Left lobe of liver (tissue), 2 donors: ENCODE data around the gene GAL3ST3. TPM values are rescaled to one million over a fixed set of nuclear protein-coding genes. Genes with fewer than 3 reads are reported as not detected.
"Not testable (repeated sequence)": the region's sequence is repeated elsewhere in the genome, so short reads cannot be mapped to it uniquely, and the experiment has no call there.

Experiments used
- ATAC-seq: fragments of 200-7000 bp; cut with Tn5 transposase; one replicate; pipeline ENCODE4 v1.9.1; 2020; ENCODE audit warnings: mild to moderate bottlenecking, moderate library complexity
- DNase-seq: peaks from one replicate; pipeline ENCODE4 v3.0.0-alpha.2; 2020; ENCODE audit warnings: low spot score
- total RNA-seq: library from RNA; stranded (reverse); gene quantifications from one replicate; pipeline ENCODE4 v1.2.1, GENCODE V29; 2021
- donor health status: DM: no; HTN: no; CAD: no; lungs with moderate emphysema.
- donor health status: DM: no; HTN: yes; CAD: no.

Gene GAL3ST3
- total RNA-seq, 1 donor from 2014 or later, result not detected

DNA sequence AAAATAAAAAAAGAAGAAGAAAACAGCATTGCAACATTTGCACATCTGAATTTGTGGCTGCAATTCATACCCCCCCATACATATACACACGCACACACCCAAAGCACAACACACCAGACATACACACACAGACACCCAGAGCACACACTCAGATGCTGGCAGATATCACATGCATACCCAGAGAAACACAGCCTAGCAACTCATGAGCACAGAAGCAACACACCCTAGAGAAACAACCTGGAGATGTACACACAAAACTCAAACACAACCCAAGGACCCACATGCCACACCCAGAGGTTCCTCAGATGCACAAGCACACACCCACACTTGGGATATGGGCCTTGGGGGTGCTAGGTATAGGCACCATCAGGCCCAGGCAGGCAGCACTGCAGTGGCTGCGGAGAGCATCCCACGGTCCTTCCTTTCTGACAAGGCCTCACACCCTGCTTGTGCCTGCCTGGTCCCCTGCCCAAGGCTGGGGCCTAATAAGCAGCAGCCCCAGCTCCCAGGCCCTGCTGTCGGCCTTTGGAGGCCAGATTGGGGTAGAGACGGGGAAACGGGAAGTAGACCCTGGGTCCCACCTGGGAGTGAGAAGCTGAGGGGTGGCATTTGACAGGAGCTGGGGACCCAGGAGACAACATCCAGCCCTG lies 34.0 kb downstream of the GAL3ST3 start:
- DNase-seq (no peak), ATAC-seq (no peak)

DNA sequence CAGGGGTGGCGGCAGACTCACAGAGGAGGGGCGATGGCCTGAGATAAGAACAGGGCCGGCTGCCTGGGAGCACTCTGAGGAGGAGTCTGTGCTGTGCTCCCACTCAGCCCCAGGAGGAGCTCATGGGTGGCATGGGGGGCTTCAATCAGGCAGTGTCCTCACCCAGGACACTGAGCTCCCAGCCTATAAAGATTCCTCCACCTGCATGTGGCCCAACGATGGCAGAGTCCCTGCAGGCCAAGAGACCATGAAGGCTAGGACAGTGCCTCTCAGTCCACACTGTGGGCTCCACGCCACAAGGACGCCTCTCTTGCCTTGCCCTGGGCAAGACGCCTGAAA lies 35.2 kb downstream of the GAL3ST3 start:
- no peak for ATAC-seq

DNA sequence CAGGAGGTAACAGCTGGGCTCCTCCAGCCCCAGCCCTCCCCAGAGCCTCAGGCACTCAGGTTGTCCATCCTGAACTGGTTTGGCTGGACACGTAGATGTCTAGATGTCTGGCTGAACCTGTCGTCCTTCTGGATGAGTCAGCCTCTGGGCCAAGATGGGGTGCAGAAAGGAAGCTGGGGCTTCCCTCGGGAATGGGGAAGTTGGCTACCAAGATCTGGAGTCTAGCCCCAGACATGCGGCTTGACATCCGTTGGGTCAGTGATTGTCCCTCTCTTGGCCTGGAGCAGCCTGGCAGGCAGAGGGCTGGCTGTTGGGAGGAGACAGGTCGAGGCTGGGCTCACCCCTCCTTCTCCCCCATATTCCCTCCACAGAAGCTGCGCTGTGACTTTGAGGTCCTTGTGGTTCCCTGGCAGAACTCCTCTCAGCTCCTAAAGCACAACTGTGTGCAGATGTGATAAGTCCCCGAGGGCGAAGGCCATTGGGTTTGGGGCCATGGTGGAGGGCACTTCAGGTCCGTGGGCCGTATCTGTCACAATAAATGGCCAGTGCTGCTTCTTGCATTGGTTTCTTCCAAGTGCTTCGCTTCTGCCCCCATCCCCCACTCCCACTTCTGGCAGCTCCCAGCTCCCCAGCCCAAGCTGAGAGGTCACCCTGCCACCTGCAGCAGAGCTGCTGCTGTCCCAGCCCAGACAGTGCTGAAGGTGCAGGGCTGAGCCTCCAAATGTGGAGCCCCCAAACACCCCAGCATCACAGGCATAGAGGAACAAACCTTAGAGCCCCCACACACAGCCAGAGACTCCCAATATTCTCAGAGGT lies 35.8 kb downstream of the GAL3ST3 start:
- ATAC-seq (no peak), DNase-seq (no peak)

More for the DNA sequence above, 35.2 kb downstream of the GAL3ST3 start:
- no peak for DNase-seq

DNA sequence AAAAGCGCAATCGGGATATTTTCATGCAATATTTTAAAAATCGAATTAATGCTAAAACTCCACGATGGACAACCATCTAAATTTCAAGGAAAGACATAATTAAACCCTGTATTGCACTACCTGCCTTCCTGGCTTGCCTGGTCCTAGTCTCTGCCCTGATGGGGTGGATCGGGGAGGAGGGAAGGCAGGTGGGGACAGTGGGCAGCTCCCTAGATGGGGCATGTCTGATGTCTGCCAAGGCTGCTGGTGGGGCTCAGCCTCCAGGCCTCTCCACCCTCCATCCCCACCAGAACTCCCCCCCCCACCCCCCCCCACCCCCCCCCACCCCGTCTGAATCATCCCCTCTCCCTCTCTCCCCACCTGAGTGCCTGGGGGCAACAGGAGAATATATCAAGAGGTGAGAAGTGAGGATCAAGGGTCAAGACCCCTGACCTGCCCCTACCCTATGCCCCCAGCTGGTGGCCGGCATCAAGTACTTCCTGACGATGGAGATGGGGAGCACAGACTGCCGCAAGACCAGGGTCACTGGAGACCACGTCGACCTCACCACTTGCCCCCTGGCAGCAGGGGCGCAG lies 36.5 kb downstream of the GAL3ST3 start:
- ATAC-seq (no peak), DNase-seq (no peak)

DNA sequence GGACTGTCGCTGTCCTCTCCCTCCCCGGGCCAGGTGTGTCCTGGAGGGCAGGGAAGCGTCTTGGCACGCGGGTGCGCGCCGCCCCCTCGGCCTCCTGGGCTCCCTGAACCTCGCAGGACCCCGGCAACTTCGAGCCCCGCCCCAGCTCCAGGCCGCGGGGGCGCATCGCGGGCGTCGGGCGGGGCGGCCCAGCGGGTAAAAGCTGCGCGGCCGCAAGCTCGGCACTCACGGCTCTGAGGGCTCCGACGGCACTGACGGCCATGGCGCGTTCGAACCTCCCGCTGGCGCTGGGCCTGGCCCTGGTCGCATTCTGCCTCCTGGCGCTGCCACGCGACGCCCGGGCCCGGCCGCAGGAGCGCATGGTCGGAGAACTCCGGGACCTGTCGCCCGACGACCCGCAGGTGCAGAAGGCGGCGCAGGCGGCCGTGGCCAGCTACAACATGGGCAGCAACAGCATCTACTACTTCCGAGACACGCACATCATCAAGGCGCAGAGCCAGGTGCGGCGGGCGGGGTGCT lies 37.1 kb downstream of the GAL3ST3 start, which contains the start of gene CST6:
Gene CST6, plus strand, starts transcription at position 224 of the 519 bp plus-strand sequence. Its CDS starts 37 bp downstream, at position 261.
- ATAC-seq, result no peak

DNA sequence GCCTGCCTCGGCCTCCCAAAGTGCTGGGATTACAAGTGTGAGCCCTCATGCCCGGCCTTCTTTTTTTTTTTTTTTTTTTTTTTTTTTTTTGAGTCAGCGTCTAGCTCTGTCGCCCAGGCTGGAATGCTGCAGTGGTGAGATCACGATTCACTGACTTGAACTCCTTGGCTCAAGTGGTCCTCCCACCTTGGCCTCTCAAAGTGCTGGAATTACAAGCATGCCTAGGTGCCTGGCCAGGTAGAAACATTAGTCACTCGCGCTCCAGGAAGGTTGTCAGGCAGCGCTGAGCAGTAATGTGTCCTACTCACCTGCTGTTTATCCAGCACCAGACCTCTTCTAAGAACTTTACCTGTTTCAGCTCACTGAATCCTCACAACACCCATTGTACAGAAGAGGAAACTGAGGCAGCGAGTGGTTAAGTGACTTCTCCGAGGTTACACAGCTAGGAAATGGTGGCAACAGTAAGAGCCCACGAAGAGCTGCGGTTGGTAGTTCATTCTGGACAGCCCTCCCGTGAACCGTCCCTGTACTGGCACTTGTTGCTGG lies 37.6 kb downstream of the GAL3ST3 start:
- ATAC-seq (no peak), DNase-seq (no peak)

More for the DNA sequence above, 37.1 kb downstream of the GAL3ST3 start, which contains the start of gene CST6:
- no peak for DNase-seq

DNA sequence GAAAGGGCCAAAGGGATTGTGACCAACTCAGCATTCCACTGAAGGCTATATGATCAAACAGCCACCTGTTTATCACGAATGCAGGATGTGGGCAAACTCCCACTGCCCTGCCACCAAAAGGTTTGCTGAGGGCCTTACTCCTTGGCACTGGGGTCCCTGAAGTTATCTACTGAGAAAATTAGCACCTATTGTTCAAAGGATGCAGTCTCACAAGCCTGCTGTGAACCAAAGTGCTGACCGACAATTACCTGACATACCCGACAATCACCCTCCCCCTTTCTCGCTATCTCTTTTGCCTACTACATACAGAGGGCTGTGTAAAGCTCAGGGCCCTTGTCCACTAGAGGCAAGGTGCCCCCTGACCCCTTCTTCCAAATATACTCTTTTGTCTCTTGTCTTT lies 38.9 kb downstream of the GAL3ST3 start:
- not testable (repeated sequence) for ATAC-seq, DNase-seq

DNA sequence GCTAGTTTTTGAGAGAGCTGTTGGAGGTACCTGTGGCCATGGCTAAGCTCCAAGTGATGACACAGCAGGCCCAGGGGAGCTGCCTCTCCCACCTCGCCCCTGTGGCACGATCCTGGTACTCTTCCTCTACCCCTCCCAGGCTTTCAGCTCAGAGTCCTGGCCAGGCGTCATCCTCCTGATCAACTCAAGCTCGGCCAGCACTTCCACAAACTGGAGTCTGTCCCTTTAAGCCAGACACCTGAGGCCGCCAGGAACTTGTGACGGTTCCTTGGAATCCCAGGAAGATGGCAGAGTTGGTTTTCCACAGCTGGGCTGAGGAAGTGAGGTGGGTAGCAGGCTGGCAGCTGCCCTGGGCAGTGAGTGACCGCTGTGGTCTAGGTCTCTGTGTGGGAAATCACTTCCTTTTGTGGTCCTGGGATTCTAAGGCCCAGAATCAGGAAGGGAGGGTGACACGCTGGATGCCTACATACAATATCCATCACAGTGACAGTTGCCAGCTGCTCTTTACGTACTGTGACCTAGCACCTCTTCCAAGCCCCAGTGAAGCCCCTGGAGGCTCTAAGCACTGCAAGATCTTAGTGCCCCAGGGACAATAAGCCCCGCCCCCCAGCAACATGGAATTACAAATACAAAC lies 40.4 kb downstream of the GAL3ST3 start:
- no peak for ATAC-seq

DNA sequence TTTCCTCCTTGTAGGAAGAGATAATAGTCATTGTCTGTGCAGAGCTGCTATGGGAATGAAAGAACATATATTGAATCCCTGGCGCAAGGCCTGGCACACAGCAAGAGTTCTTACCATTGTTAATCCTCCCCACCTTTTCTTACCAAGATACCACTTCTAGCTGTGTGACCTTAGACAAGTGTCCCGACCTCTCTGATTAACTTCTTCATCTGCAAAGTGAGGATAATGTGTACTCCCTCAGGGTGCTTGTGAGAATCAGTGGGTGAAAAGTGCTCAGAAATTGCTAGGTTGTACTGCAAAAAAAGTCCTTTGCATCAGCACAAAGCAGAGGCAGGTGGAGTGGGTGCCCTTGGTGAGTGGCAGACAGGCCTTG lies 40.9 kb downstream of the GAL3ST3 start:
- ATAC-seq (no peak), DNase-seq (no peak)

More for the DNA sequence above, 40.4 kb downstream of the GAL3ST3 start:
- no peak for DNase-seq

DNA sequence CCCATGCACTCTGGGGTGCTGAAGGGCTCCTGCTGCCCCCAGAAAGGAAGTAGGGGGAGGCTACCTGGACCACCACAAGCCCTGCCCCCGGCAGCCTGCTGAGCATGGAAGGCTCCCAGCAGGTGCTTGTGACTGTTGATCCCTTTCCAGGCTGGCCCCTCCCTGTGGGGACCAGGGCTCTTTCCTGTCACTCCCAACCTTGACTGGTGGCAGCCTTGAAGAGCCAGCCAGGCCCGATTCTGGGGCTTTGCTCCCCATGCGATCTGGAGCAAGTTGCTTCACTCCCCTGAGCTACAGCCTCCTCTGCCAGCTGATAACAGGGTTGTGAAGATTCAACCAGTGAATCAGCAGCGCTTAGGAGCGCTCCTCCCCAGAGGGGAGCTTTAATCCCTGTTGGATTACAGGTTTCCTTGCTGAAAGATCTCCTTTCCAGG lies 41.7 kb downstream of the GAL3ST3 start:
- no peak for DNase-seq

DNA sequence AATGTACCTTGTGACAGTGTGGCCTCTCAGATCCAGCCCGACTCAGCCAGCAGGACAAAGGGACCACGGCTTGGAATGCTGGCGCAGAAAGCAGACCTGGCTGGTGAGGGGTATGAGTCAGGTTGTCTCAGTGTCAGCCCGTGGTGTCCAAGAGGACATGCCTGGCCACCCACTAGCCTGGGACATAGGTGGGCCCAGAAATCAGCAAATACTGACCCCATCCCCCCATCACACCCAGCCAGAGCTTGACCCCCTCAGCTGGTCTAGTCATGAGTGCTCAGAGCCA lies 42.1 kb downstream of the GAL3ST3 start:
- DNase-seq (no peak), ATAC-seq (no peak)

More for the DNA sequence above, 41.7 kb downstream of the GAL3ST3 start:
- ATAC-seq, result no peak

DNA sequence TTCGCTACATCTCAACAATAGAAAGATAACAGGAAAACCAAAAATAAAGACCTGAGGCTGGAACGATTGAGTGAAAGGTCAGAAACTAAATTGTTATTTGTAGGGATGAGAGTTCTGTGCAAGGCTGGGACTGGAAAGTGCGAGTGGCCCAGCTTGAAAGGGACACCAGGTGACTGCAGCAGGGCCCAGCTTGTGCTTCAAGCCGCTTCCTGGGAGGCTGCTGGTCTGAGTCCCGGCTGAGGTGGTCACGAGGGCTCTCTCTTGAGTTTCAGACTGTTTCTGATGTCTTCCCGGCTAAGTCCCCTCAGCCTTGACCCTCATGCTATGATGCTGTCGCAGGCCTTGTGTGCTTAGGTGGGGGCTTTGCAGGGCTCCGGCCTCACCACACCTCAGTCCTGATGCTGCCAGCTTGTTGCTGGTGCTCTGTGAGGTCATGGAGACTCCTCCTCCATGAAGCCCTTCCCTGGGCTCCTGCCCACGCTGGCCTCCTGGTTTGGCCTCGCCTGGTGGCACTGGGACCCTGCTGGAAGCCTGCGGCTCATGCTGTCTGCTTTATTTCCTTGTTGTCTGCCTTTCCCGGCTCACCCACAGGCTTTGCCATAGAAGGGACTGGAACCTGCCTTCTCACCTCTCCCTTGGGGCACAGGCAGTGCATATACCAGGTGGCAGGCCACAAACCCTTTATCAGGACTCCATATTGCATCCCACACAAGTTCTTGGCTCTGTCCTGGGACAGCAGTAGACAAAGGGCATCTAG lies 42.6 kb downstream of the GAL3ST3 start:
- ATAC-seq (no peak), DNase-seq (no peak)

DNA sequence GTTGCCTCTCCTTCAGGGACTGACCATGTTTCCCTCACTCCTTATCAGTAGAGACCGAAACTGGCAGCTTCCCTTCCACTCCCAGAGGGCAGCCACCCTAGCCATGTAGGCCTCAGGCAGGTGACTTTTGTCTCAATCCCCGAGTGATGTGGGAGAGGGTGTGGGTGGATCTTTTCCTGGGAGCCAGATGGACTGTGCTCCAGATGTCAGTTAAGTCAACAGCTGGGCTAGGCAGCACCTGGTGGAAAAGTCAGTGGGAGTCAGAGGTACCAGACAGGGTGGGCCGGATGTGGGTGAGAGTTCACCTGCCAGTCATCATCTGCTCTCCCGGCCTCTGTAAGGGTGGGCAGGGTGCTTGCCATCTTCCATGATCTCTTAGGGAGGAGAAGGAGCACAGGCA lies 44.8 kb downstream of the GAL3ST3 start:
- ATAC-seq (no peak), DNase-seq (no peak)

DNA sequence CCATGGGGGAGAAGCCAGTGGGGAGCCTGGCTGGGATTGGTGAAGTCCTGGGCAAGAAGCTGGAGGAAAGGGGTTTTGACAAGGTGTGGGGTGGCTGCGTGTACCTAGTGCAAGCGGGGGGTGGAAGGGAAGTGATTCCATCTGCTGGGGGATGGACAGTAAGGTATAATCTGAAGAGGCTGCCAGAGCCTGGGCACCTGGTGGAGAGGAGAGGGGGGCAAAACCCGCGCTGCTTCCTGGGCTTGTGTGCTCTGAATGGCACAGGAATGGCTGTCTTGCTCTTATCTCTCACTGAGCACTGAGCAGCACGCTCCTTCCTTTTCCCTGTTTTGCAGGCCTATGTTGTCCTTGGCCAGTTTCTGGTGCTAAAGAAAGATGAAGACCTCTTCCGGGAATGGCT lies 45.7 kb downstream of the GAL3ST3 start:
- ATAC-seq (no peak), DNase-seq (no peak)

DNA sequence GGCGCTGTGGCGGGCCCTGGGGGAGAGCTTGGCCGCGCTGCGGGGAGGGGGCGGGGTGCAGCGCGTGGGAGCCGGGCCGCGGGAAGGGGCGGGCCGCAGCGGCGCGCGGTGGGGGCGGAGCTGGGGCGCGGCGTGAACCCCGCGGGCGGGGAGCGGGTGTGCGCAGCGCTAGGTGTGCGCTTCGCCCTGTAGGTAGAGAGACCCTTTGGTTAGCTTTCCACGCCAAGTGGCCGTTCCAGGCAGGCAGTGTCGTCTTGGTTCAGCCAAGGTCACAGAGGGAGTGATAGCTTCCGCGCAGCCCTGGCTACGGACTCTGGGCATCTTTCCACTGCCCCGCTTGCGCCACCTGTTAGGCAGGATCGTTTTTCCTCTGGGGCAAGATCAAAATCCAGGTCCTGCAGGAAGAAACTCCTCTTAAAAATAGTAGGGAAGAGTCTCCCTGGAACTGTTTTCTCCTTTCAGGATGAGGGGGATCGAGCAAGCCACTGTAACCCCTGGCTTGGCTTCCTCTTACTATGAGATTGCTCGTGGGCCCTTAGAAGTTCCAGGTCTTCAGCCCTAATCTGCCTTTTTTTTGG lies 46.2 kb downstream of the GAL3ST3 start:
- ATAC-seq, result peak; percentile 89
- DNase-seq, result peak; percentile 79

DNA sequence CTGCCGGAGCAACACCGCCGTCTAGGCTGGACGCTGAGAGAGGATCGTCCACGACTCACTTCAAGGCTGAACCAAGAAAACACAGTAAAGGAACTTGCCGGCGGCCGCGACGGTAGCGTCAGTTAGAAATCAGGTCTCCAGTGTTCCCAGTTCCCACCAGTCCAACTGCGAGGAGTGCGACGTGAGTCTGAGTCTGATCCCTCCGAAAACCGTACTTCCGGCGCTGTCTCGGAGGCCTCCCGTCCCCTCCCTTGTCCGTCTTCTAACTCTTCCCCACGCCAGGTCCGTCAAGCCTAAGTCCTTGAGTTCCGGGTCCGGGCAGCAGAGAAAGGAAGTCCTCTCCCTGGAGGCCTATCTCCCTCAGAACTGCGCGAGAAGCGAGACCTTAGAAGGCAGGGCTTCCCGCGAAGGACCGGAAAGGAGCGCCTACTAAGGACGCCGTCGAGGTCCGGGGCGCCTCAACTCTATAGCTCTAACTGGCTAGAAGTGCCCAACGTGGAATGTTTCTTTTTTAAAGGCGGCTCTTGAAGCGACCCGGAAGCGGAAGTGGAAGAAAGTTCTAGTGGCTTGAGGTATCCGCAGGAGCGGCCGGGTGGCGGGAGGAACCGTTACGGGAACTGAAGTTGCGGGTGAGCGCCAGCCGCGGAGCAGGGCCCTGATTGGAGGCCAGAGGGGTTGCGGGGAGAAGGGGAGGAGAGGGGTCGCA lies 46.9 kb downstream of the GAL3ST3 start, which contains the start of the genes BANF1 and EIF1AD:
Gene BANF1, plus strand, starts transcription at position 562 of the 706 bp plus-strand sequence. CDS start 748 bp downstream, outside the sequence.
Gene EIF1AD, minus strand, starts transcription at position 216 of the 706 bp plus-strand sequence. CDS start 1,768 bp downstream, outside the sequence.
- peak; percentile 88 for ATAC-seq
- DNase-seq, result peak; percentile 94

DNA sequence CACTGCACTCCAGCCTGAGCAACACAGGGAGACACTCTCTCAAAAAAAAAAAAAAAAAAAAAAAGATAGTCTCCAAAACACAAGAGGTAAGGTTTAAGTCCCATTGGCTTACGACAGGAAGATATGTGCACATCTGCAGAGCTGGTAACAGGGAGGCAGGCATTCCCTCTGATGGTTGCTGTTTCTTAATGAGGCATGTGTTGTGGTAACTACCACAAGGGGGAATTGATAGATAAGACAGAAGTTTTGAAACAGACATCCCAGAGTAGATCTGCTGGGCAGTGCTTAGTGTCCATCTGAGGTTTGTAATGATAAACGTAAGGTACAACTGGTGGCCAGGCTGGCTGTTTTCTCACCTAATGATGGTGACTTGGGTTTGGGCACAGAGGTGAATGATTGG lies 51.7 kb downstream of the GAL3ST3 start:
- ATAC-seq, result no peak

DNA sequence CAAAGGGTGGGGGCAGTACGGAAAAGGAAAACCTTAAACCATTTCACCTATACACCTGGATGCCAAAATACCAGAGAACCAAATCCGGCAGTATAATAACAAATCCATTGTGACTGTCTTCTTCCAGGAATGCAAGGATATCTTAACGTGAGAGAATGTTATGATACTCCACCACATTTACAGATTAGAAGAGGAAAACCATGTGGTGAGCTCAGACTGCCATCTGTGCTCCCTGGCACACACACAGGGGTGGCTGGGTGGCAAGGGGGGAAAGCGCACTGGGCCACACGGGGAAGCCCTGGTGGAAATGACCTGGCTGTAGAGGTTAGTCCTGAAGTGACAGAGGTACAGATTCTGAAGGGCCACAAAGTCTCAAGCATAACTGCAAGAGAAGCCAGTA lies 56.9 kb downstream of the GAL3ST3 start:
- ATAC-seq (no peak), DNase-seq (no peak)

More for the DNA sequence above, 51.7 kb downstream of the GAL3ST3 start:
- DNase-seq, result no peak
